Kidney (tissue), 14 donors: ENCODE results near the gene PLEKHA6. TPM values are rescaled to one million over a fixed set of nuclear protein-coding genes. Genes with fewer than 3 reads are reported as not detected.
A peak's percentile ranks its signal among the peaks of the same experiment; 100 is the strongest.

Source experiments
- DNase-seq, 5 donors: peaks; one replicate each; pipeline ENCODE4 v3.0.0-alpha.2; 2013 to 2020
- FAIRE-seq: peaks from 2 replicates; lab custom pipeline; 2012; peaks lifted over from hg19 to GRCh38; lab: Jason Lieb, UNC
- H3K27ac ChIP-seq, 2 donors: one replicate each; pipeline ENCODE4 v1.7.0; 2013; ENCODE audit warnings: low read depth in 2 of 2, low read length in 2 of 2, inconsistent platforms in 1 of 2
- H3K27me3 ChIP-seq: one replicate; pipeline ENCODE4 v1.7.1; 2013; ENCODE audit warnings: low read length, inconsistent platforms; ENCODE audit not compliant: control insufficient read depth, insufficient read depth
- H3K36me3 ChIP-seq, 3 donors: one replicate each; pipeline versions ENCODE4 v1.7.0 to v1.7.1; 2013; ENCODE audit warnings: low read length in 3 of 3, control low read depth in 1 of 3, inconsistent platforms in 1 of 3; ENCODE audit not compliant: insufficient read depth in 3 of 3, control insufficient read depth in 2 of 3
- H3K4me1 ChIP-seq, 3 donors: one replicate each; pipeline versions ENCODE4 v1.7.0 to v1.7.1; 2013; ENCODE audit warnings: low read length in 3 of 3, inconsistent platforms in 1 of 3, low read depth in 1 of 3; ENCODE audit not compliant: control insufficient read depth in 2 of 3, insufficient read depth in 2 of 3
- H3K4me3 ChIP-seq, 3 donors: one replicate each; pipeline versions ENCODE4 v1.7.0 to v1.8.1; 2013; ENCODE audit warnings: low read length in 3 of 3, control low read depth in 1 of 3, inconsistent platforms in 1 of 3
- H3K9ac ChIP-seq, 3 donors: one replicate each; pipeline versions ENCODE4 v1.7.0 to v1.7.1; 2013; ENCODE audit warnings: low read length in 3 of 3, control low read depth in 1 of 3, inconsistent platforms in 1 of 3
- H3K9me3 ChIP-seq, 3 donors: one replicate each; pipeline versions ENCODE4 v1.7.0 to v1.7.1; 2013; ENCODE audit warnings: low read length in 3 of 3, control low read depth in 1 of 3, inconsistent platforms in 1 of 3; ENCODE audit not compliant: control insufficient read depth in 2 of 3, insufficient read depth in 1 of 3
- CTCF ChIP-seq: IDR thresholded peaks from 3 replicates; pipeline ENCODE4 v1.5.1; 2012; ENCODE audit warnings: mild to moderate bottlenecking, moderate library complexity, borderline replicate concordance; ENCODE audit not compliant: insufficient read depth; ENCODE audit errors: extremely low read depth
- intact Hi-C: fragments of 100-400 bp; cut with DNase I; formaldehyde crosslinking; loops from one replicate; pipeline ENCODE4 v1.11.1; 2022
- polyA plus RNA-seq: library from polyadenylated mRNA; stranded (reverse); fragments of 350-450 nt; fragmentation: Illumina TruSeq; extraction: RNeasy Lipid Tissue Mini Kit (QIAGEN cat#74804); gene quantifications from one replicate; pipeline ENCODE4 v1.2.3, GENCODE V29; 2014; ENCODE audit warnings: low read depth, low replicate concordance; ENCODE audit not compliant: insufficient read depth
- total RNA-seq: library from RNA; stranded (reverse); fragmentation: NEBNext Ultra II Directional; extraction: Animal tissue kit (Norgen Biotek cat#: 25700); gene quantifications from one replicate; pipeline ENCODE4 v1.2.1, GENCODE V29; 2021
- donor health status: control.
- donor health status: control.
- donor health status: control.
- donor health status: control.
- donor health status: control.
- donor health status: DM: yes; HTN: yes; CAD: no.
- donor health status: Normal renal cell carcinoma (clear cell type).

PLEKHA6 gene
- total and polyA plus RNA-seq, 2 donors from 2014 or later = 17.5 to 65.1 TPM

- Histone ChIP-seq H3K9ac (no peak overlapping the region), H3K27ac (no peak overlapping the region), H3K4me3 (no peak overlapping the region), H3K36me3 (peaks cover 9 to 68% (median 36%) of the 10 kb centered on the region in 3 donors), H3K27me3 (no peaks in the 10 kb centered on the region), H3K9me3 (no peaks in the 10 kb centered on the region), H3K4me1 (no peaks in the 10 kb centered on the region)
- TF ChIP-seq CTCF = no peak
- FAIRE-seq (no peak), DNase-seq (no peak)
- intact Hi-C loops = no loop called here
Measured at GRCh38 chr1:204246876-204247275, 112.9 kb downstream of the PLEKHA6 start.

DNA sequence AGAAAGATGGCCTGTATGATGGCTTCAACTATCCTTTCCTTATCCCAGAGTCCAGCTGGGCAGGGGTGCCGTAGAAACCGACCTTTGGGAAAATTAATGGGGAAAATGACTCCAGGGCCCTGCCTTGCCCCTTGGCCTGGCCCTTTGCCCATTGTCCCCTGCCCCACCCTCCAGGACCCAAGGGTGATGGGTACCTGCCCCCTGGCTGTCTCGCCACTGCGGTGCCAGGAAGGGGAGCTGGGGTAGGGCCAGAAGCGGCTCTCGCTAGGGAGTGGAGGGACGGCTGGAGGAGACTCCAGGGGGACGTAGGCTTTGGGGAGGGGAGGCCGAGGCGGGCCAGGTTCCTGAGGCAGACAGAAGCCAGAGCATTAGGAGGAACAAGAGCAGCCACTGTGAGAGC is 116.8 kb downstream of the PLEKHA6 start:
- TF ChIP-seq CTCF = no peak
- Histone ChIP-seq H3K4me1 (no peaks in the 10 kb centered on the region), H3K36me3 (peaks cover 2 to 71% (median 48%) of the 10 kb centered on the region in 3 donors), H3K9me3 (no peaks in the 10 kb centered on the region), H3K4me3 (no peak overlapping the region), H3K27ac (no peak overlapping the region), H3K9ac (no peak overlapping the region), H3K27me3 (no peaks in the 10 kb centered on the region)
- intact Hi-C loops = no loop called here
- FAIRE-seq (no peak), DNase-seq (peak in 1 of 5 donors; percentile 74)

GRCh38 chr1:204241914-204242313 is 117.8 kb downstream of the PLEKHA6 start:
- no peak for FAIRE-seq
- Histone ChIP-seq H3K27me3 (no peaks in the 10 kb centered on the region), H3K36me3 (peaks cover 2 to 62% (median 45%) of the 10 kb centered on the region in 3 donors), H3K27ac (no peak overlapping the region), H3K4me1 (no peaks in the 10 kb centered on the region), H3K4me3 (no peak overlapping the region), H3K9me3 (no peaks in the 10 kb centered on the region), H3K9ac (no peak overlapping the region)
- no peak for DNase-seq
- no peak for TF ChIP-seq CTCF
- intact Hi-C loops = no loop called here

DNA sequence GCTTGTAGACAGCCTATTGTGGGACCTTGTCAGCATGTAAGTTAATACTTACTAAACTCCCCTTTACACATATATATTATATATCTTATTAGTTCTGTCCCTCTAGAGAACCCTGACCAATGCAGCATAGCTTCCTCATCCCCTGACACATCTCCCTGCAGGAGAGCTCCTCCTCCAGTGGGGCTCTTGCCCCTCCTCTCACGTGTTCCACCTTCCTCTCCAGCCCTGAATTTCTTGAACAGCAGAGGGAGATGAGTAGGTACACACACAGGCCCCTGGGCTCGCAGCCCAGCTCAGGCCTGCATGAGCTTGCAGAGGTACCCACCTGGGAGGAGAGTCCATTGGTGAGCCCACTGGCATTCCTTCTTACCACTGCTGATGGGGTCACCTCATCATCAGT is 118.7 kb downstream of the PLEKHA6 start:
- H3K4me1 ChIP-seq = no peaks in the 10 kb centered on the region
- no peak overlapping the region for H3K9ac ChIP-seq
- TF ChIP-seq CTCF = no peak
- no peak overlapping the region for H3K27ac ChIP-seq
- H3K36me3 ChIP-seq = peaks cover 2 to 57% (median 42%) of the 10 kb centered on the region in 3 donors
- H3K9me3 ChIP-seq = no peaks in the 10 kb centered on the region
- FAIRE-seq (no peak), DNase-seq (no peak)
- H3K27me3 ChIP-seq = no peaks in the 10 kb centered on the region
- no peak overlapping the region for H3K4me3 ChIP-seq
- intact Hi-C loops = no loop called here
